ENCODE data around the gene POTEM.
"Not testable (repeated sequence)": the region's sequence is repeated elsewhere in the genome, so short reads cannot be mapped to it uniquely, and the experiment has no call there.

The POTEM gene

GRCh38 chr14:19038060-19038664, 70.9 kb downstream of the POTEM start:
- not testable (repeated sequence) for DNase-seq

GRCh38 chr14:19038785-19039184, 71.6 kb downstream of the POTEM start:
- not testable (repeated sequence) for DNase-seq

- DNase-seq: not testable (repeated sequence)
Measured at GRCh38 chr14:19043384-19043783, 76.2 kb downstream of the POTEM start.
